ENCODE data around the gene SOS2.

DNA sequence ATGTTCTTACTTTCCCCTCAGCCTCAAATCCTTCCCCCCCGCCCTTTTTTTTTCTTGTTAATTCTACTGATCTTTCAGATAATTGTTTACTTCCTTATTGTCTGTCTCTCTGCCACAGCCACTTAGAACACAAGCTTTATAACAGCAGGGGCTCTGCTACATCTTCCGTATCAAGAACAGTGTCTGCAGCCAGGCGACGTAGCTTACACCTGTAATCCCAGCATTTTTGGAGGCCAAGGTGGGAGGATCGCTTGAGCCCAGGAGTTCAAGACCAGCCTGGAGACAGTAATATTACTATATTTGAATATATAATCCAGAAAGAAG lies 5.4 kb downstream of the SOS2 start:
- TF ChIP-seq EZH2phosphoT487 (IDR thresholded peaks at IDR 0.05; ENCODE audit: low read length) (no peak), CTCF (IDR thresholded peaks at IDR 0.05; ENCODE audit: low read length) (no peak)

All from MM.1S (cell line).